Subcutaneous adipose tissue (tissue), 4 donors: ENCODE measurements around the gene PLA2G3. TPM values are rescaled to one million over a fixed set of nuclear protein-coding genes. Genes with fewer than 3 reads are reported as not detected.

Experiments
- CTCF ChIP-seq: fragments of 450-650 bp; IDR thresholded peaks from one replicate; pipeline ENCODE4 v1.5.1; 2016; ENCODE audit warnings: low read depth, mild to moderate bottlenecking, control low read depth, antibody characterized with exemption, moderate library complexity
- total RNA-seq, 4 donors: library from RNA; depleted of rRNA; stranded (reverse); fragments of >200 nt; gene quantifications; one replicate each; pipeline ENCODE4 v1.1.0, GENCODE V29; 2016

PLA2G3 gene
- total RNA-seq, 4 donors from 2014 or later: not detected

- TF ChIP-seq CTCF: no peak
Observed at GRCh38 chr22:31094741-31095140, 45.6 kb downstream of the PLA2G3 start.

- TF ChIP-seq CTCF: no peak
Observed at GRCh38 chr22:31094021-31094551, 46.2 kb downstream of the PLA2G3 start.

- TF ChIP-seq CTCF: no peak
Observed at GRCh38 chr22:31093086-31093850, 47.0 kb downstream of the PLA2G3 start.

- TF ChIP-seq CTCF: no peak
Observed at GRCh38 chr22:31092161-31092560, 48.1 kb downstream of the PLA2G3 start.

GRCh38 chr22:31091106-31091975 lies 49.0 kb downstream of the PLA2G3 start:
- no peak for TF ChIP-seq CTCF

- no peak for TF ChIP-seq CTCF
Observed at GRCh38 chr22:31090217-31091085, 49.9 kb downstream of the PLA2G3 start.
